Peyer's patch (tissue), 4 donors: ENCODE results near the gene ZNF655.

Source experiments
- CTCF ChIP-seq, 6 experiments: fragments of 450-650 bp in 4 of 6; fragments of 200-600 bp in 2 of 6; sonication (generic) in 1 of 6; IDR thresholded peaks; one replicate each; pipeline ENCODE4 v1.5.1; 2017 to 2019; ENCODE audit warnings: antibody characterized with exemption in 6 of 6, mild to moderate bottlenecking in 3 of 6, moderate library complexity in 1 of 6
- POLR2A ChIP-seq, 2 donors: fragments of 450-650 bp; IDR thresholded peaks; one replicate each; pipeline ENCODE4 v1.5.1; 2017; ENCODE audit warnings: antibody characterized with exemption in 2 of 2, mild to moderate bottlenecking in 2 of 2, moderate library complexity in 2 of 2

GRCh38 chr7:99543081-99543671, 15.3 kb upstream of the ZNF655 start:
- TF ChIP-seq CTCF (IDR thresholded peaks at IDR 0.05) (no peak), POLR2A (IDR thresholded peaks at IDR 0.05) (no peak)
